Suprapubic skin (tissue), 4 donors: Measurements from ENCODE around the gene MYO15A. TPM values are rescaled to one million over a fixed set of nuclear protein-coding genes. Genes with fewer than 3 reads are reported as not detected.

ENCODE experiments used
- DNase-seq, 2 donors: peaks; one replicate each; pipeline ENCODE4 v3.0.0-alpha.2; 2019; ENCODE audit warnings: low spot score in 2 of 2
- H3K27ac ChIP-seq: fragments of 200-600 bp; sonication (generic); one replicate; pipeline ENCODE4 v1.5.1; 2019
- H3K27me3 ChIP-seq: fragments of 200-600 bp; sonication (generic); one replicate; pipeline ENCODE4 v1.5.1; 2019
- H3K36me3 ChIP-seq: fragments of 200-600 bp; sonication (generic); one replicate; pipeline ENCODE4 v1.5.1; 2019
- H3K4me1 ChIP-seq: fragments of 200-600 bp; sonication (generic); one replicate; pipeline ENCODE4 v1.5.1; 2019
- H3K4me3 ChIP-seq: fragments of 200-600 bp; sonication (generic); one replicate; pipeline ENCODE4 v1.5.1; 2019; ENCODE audit warnings: mild to moderate bottlenecking
- H3K9me3 ChIP-seq: fragments of 200-600 bp; sonication (generic); one replicate; pipeline ENCODE4 v1.5.1; 2019
- CTCF ChIP-seq, 2 donors: fragments of 200-600 bp in 1 of 2; fragments of 450-650 bp in 1 of 2; sonication (generic) in 1 of 2; IDR thresholded peaks; one replicate each; pipeline ENCODE4 v1.5.1; 2016 to 2019; ENCODE audit warnings: antibody characterized with exemption in 2 of 2, mild to moderate bottlenecking in 1 of 2, moderate library complexity in 1 of 2
- EP300 ChIP-seq: sonication (generic); formaldehyde crosslinking; IDR thresholded peaks from one replicate; pipeline ENCODE4 v1.6.1; 2017; ENCODE audit warnings: antibody characterized with exemption
- POLR2A ChIP-seq, 2 donors: fragments of 450-650 bp; IDR thresholded peaks; one replicate each; pipeline ENCODE4 v1.6.1; 2017; ENCODE audit warnings: antibody characterized with exemption in 2 of 2, mild to moderate bottlenecking in 2 of 2, moderate library complexity in 2 of 2
- POLR2AphosphoS5 ChIP-seq, 3 donors: sonication (generic); formaldehyde crosslinking; IDR thresholded peaks; one replicate each; pipeline ENCODE4 v1.6.1; 2017; ENCODE audit warnings: antibody characterized with exemption in 3 of 3
- WGBS: methylation state at CpG from one replicate; pipeline ENCODE4 v1.1.5; 2018; 5-methylcytosine and 5-hydroxymethylcytosine counted together
- total RNA-seq, 4 donors: library from RNA; depleted of rRNA; stranded (reverse); fragments of >200 nt; gene quantifications; one replicate each; pipeline ENCODE4 v1.1.0, GENCODE V29; 2016

Gene MYO15A
- total RNA-seq, 4 donors from 2014 or later, result 0.23 to 0.49 (median 0.41) TPM

- 81% methylated on average over 4 of the region's 4 CpGs for WGBS
- H3K36me3 ChIP-seq, result no peaks in the 10 kb centered on the region
- peaks cover 3% of the 10 kb centered on the region for H3K27me3 ChIP-seq
- H3K27ac ChIP-seq, result no peak overlapping the region
- no peaks in the 10 kb centered on the region for H3K9me3 ChIP-seq
- DNase-seq, result no peak
- H3K4me1 ChIP-seq, result no peaks in the 10 kb centered on the region
- H3K4me3 ChIP-seq, result no peak overlapping the region
- TF ChIP-seq EP300 (no peak), POLR2AphosphoS5 (IDR thresholded peaks at IDR 0.05) (no peak), CTCF (IDR thresholded peaks at IDR 0.05) (no peak), POLR2A (IDR thresholded peaks at IDR 0.05) (no peak)
Measured at GRCh38 chr17:18079543-18079942, 29.0 kb upstream of the MYO15A start.

- Histone ChIP-seq H3K4me3 (no peak overlapping the region), H3K4me1 (peaks cover 12% of the 10 kb centered on the region), H3K27ac (no peak overlapping the region), H3K9me3 (no peaks in the 10 kb centered on the region), H3K27me3 (peaks cover 3% of the 10 kb centered on the region), H3K36me3 (no peaks in the 10 kb centered on the region)
- 78% methylated on average over 4 of the region's 4 CpGs for WGBS
- TF ChIP-seq POLR2AphosphoS5 (IDR thresholded peaks at IDR 0.05) (no peak), CTCF (IDR thresholded peaks at IDR 0.05) (no peak), EP300 (no peak), POLR2A (IDR thresholded peaks at IDR 0.05) (no peak)
- DNase-seq, result no peak
Measured at GRCh38 chr17:18084256-18084655, 24.3 kb upstream of the MYO15A start.

GRCh38 chr17:18087610-18088491, 20.7 kb upstream of the MYO15A start, which contains the start of gene DRG2:
Gene DRG2, plus strand, starts transcription at chr17:18087948. Its CDS starts 76 bp downstream, at chr17:18088024.
- TF ChIP-seq POLR2AphosphoS5 (IDR thresholded peaks at IDR 0.05) (peak; percentile 53 to 92 (median 60)), CTCF (IDR thresholded peaks at IDR 0.05) (no peak), EP300 (no peak), POLR2A (IDR thresholded peaks at IDR 0.05) (peak in 1 of 2 donors; percentile 57)
- Histone ChIP-seq H3K27me3 (no peaks in the 10 kb centered on the region), H3K27ac (peak within 1 kb of the TSS; percentile 72), H3K4me1 (peaks cover 13% of the 10 kb centered on the region), H3K9me3 (no peaks in the 10 kb centered on the region), H3K4me3 (peak within 1 kb of the TSS; percentile 84), H3K36me3 (peaks cover 11% of the 10 kb centered on the region)
- WGBS, result under 1% methylated on average over 43 of the region's 52 CpGs
- peak; percentile 95 for DNase-seq

- Histone ChIP-seq H3K36me3 (peaks cover 22% of the 10 kb centered on the region), H3K27me3 (no peaks in the 10 kb centered on the region), H3K9me3 (no peaks in the 10 kb centered on the region), H3K4me3 (no peak overlapping the region), H3K27ac (no peak overlapping the region), H3K4me1 (peaks cover 17% of the 10 kb centered on the region)
- TF ChIP-seq POLR2AphosphoS5 (IDR thresholded peaks at IDR 0.05) (no peak), EP300 (no peak), POLR2A (IDR thresholded peaks at IDR 0.05) (no peak), CTCF (IDR thresholded peaks at IDR 0.05) (no peak)
- DNase-seq, result no peak
- WGBS, result 90% methylated on average over 2 of the region's 2 CpGs
Measured at GRCh38 chr17:18089613-18090012, 18.9 kb upstream of the MYO15A start.

GRCh38 chr17:18093616-18094408, 14.7 kb upstream of the MYO15A start:
- no peaks in the 10 kb centered on the region for H3K27me3 ChIP-seq
- TF ChIP-seq POLR2AphosphoS5 (IDR thresholded peaks at IDR 0.05), result no peak
- TF ChIP-seq CTCF (IDR thresholded peaks at IDR 0.05), result no peak
- no peak for TF ChIP-seq EP300
- TF ChIP-seq POLR2A (IDR thresholded peaks at IDR 0.05), result no peak
- no peaks in the 10 kb centered on the region for H3K9me3 ChIP-seq
- no peak overlapping the region for H3K27ac ChIP-seq
- peaks cover 9% of the 10 kb centered on the region for H3K4me1 ChIP-seq
- DNase-seq, result no peak
- H3K36me3 ChIP-seq, result peaks cover 61% of the 10 kb centered on the region
- WGBS, result 76% methylated on average over 14 of the region's 15 CpGs
- H3K4me3 ChIP-seq, result no peak overlapping the region
